Testis (tissue), 3 donors: ENCODE results near the gene NID1. TPM values are rescaled to one million over a fixed set of nuclear protein-coding genes. Genes with fewer than 3 reads are reported as not detected.
A peak's percentile ranks its signal among the peaks of the same experiment; 100 is the strongest.

Experiments used
- DNase-seq: peaks from one replicate; pipeline ENCODE4 v3.0.0-alpha.2; 2019
- H3K27ac ChIP-seq, 2 donors: fragments of 200-600 bp; sonication (generic); one replicate each; pipeline ENCODE4 v1.5.1; 2019
- H3K27me3 ChIP-seq: fragments of 200-600 bp; sonication (generic); one replicate; pipeline ENCODE4 v1.5.1; 2019
- H3K36me3 ChIP-seq: fragments of 200-600 bp; sonication (generic); one replicate; pipeline ENCODE4 v1.5.1; 2017; ENCODE audit warnings: low read depth; ENCODE audit errors: missing control alignments
- H3K4me1 ChIP-seq: fragments of 200-600 bp; sonication (generic); one replicate; pipeline ENCODE4 v1.5.1; 2019
- H3K4me3 ChIP-seq, 2 donors: fragments of 200-600 bp; sonication (generic); one replicate each; pipeline ENCODE4 v1.5.1; 2017 to 2019
- H3K9me3 ChIP-seq: fragments of 200-600 bp; sonication (generic); one replicate; pipeline ENCODE4 v1.5.1; 2017
- POLR2A ChIP-seq: fragments of 450-650 bp; IDR thresholded peaks from one replicate; pipeline ENCODE4 v1.6.1; 2017; ENCODE audit warnings: antibody characterized with exemption, mild to moderate bottlenecking, moderate library complexity
- WGBS, 2 donors: methylation state at CpG; one replicate each; pipeline ENCODE4 v1.1.5; 2018; 5-methylcytosine and 5-hydroxymethylcytosine counted together
- intact Hi-C: fragments of 100-400 bp; cut with DNase I; formaldehyde crosslinking; loops from one replicate; pipeline ENCODE4 v1.15.1; 2023; ENCODE audit warnings: low total_unique reads
- polyA plus RNA-seq: library from polyadenylated mRNA; stranded (reverse); fragments of 350-450 nt; fragmentation: Illumina TruSeq; extraction: RNeasy Lipid Tissue Mini Kit (QIAGEN cat#74804); gene quantifications from one replicate; pipeline ENCODE4 v1.2.3, GENCODE V29; 2014; ENCODE audit warnings: low read depth, low replicate concordance; ENCODE audit not compliant: insufficient read depth
- total RNA-seq, 2 donors: library from RNA; depleted of rRNA; stranded (reverse); fragments of >200 nt; gene quantifications; one replicate each; pipeline ENCODE4 v1.2.3, GENCODE V29; 2016
- TF ChIP-seq, protein P1 (sequence below), 3 experiments: fragments of 450-650 bp in 2 of 3; fragments of 200-600 bp in 1 of 3; sonication (generic) in 1 of 3; IDR thresholded peaks; one replicate each; pipeline ENCODE4 v1.5.1; 2016 to 2019; ENCODE audit warnings: antibody characterized with exemption in 3 of 3, mild to moderate bottlenecking in 2 of 3, moderate library complexity in 1 of 3

The NID1 gene
- total and polyA plus RNA-seq, 3 donors from 2014 or later = 18.8 to 36.1 (median 21.0) TPM

GRCh38 chr1:236045771-236046170 is 19.1 kb downstream of the NID1 start:
- Histone ChIP-seq H3K27me3 (no peaks in the 10 kb centered on the region), H3K36me3 (no peaks in the 10 kb centered on the region), H3K9me3 (no peaks in the 10 kb centered on the region), H3K4me1 (no peaks in the 10 kb centered on the region), H3K27ac (no peak overlapping the region), H3K4me3 (no peak overlapping the region)
- intact Hi-C loops = no loop called here
- WGBS, 2 donors = 93 to 96% methylated on average over 5 of the region's 5 CpGs
- DNase-seq = no peak
- no peak for TF ChIP-seq POLR2A
- TF ChIP-seq, protein P1, sequence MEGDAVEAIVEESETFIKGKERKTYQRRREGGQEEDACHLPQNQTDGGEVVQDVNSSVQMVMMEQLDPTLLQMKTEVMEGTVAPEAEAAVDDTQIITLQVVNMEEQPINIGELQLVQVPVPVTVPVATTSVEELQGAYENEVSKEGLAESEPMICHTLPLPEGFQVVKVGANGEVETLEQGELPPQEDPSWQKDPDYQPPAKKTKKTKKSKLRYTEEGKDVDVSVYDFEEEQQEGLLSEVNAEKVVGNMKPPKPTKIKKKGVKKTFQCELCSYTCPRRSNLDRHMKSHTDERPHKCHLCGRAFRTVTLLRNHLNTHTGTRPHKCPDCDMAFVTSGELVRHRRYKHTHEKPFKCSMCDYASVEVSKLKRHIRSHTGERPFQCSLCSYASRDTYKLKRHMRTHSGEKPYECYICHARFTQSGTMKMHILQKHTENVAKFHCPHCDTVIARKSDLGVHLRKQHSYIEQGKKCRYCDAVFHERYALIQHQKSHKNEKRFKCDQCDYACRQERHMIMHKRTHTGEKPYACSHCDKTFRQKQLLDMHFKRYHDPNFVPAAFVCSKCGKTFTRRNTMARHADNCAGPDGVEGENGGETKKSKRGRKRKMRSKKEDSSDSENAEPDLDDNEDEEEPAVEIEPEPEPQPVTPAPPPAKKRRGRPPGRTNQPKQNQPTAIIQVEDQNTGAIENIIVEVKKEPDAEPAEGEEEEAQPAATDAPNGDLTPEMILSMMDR (IDR thresholded peaks at IDR 0.05) = no peak

- WGBS, 2 donors = 69 to 75% methylated on average over 3 of the region's 3 CpGs
- Histone ChIP-seq H3K27ac (no peak overlapping the region), H3K9me3 (no peaks in the 10 kb centered on the region), H3K36me3 (no peaks in the 10 kb centered on the region), H3K27me3 (no peaks in the 10 kb centered on the region), H3K4me1 (no peaks in the 10 kb centered on the region), H3K4me3 (no peak overlapping the region)
- TF ChIP-seq, protein P1 (IDR thresholded peaks at IDR 0.05) = no peak
- TF ChIP-seq POLR2A = no peak
- no peak for DNase-seq
- intact Hi-C loops = no loop called here
Observed at GRCh38 chr1:236044341-236044740, 20.5 kb downstream of the NID1 start.

GRCh38 chr1:236041631-236042618 is 23.0 kb downstream of the NID1 start:
- no peaks in the 10 kb centered on the region for H3K27me3 ChIP-seq
- no peak for DNase-seq
- no peaks in the 10 kb centered on the region for H3K36me3 ChIP-seq
- no peaks in the 10 kb centered on the region for H3K9me3 ChIP-seq
- no peak overlapping the region for H3K4me3 ChIP-seq
- TF ChIP-seq POLR2A = no peak
- TF ChIP-seq, protein P1 (IDR thresholded peaks at IDR 0.05) = no peak
- WGBS, 2 donors = 90 to 92% methylated on average over 15 to 17 of the region's 17 CpGs
- no peak overlapping the region for H3K27ac ChIP-seq
- no peaks in the 10 kb centered on the region for H3K4me1 ChIP-seq
- intact Hi-C loops = no loop called here

DNA sequence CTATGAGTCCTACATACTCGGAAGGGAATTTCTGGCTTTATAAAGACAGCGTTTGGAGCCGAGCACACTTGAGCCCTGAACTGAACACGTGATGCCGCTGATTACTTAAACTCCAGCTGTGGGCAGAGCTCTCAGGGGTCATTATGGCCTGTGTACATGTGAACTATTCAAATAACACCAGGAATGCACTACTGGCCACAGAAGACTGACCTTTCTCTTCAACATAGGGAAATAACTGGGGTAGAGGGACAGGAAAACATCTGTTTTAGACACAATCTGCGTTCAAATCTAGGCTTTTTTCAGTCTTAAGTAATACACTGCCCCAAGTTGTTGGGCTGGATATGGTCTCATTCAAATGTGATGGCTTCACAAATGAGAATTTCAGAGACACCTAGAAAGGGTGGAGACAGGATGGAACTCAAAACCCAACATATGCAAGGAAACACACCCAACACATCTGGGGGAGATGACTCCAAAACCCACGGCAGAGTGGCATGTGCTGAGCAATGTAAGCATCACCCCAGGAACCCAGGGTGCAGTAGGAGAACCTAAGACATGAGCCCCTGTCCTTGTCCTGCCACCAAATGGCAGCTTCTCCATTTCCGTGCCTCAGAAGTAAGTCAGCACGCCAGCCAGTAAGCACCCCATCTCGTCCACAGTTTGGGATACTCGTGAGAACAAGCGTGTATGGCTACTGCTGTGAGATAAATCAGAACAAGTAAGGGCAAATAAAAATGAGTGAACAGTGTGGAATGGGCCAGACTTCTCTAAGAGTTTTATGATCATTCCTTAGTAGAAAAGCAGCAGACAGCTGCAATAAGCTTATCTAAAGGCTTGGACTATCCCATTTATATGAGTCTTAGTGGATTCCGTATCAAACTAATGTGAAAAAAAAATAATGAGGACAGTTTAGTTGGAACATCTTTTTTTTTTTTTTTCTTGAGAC is 24.9 kb downstream of the NID1 start:
- TF ChIP-seq, protein P1 (IDR thresholded peaks at IDR 0.05) = no peak
- no peak for TF ChIP-seq POLR2A
- peak; percentile 57 for DNase-seq
- Histone ChIP-seq H3K4me1 (no peaks in the 10 kb centered on the region), H3K4me3 (no peak overlapping the region), H3K36me3 (no peaks in the 10 kb centered on the region), H3K9me3 (no peaks in the 10 kb centered on the region), H3K27ac (peak overlapping the region in 1 of 2 donors; percentile 48), H3K27me3 (no peaks in the 10 kb centered on the region)
- intact Hi-C loops = no loop called here
- 54 to 59% methylated on average over 13 of the region's 13 CpGs for WGBS, 2 donors
